Effector memory CD4-positive, alpha-beta T cell (primary cell): Measurements from ENCODE around the gene SMAD3.
A peak's percentile ranks its signal among the peaks of the same experiment; 100 is the strongest.

Source experiments
- DNase-seq, 3 donors: peaks; one replicate each; pipeline ENCODE4 v3.0.0-alpha.2; 2020
- H3K27ac ChIP-seq: 2 replicates; pipeline ENCODE4 v1.7.0; 2013; ENCODE audit warnings: mild to moderate bottlenecking, low read length, moderate library complexity; ENCODE audit not compliant: insufficient read depth, poor library complexity, severe bottlenecking
- H3K27me3 ChIP-seq: replicated peaks from 2 replicates; pipeline ENCODE4 v1.7.0; 2013; ENCODE audit warnings: mild to moderate bottlenecking, low read length; ENCODE audit not compliant: insufficient read depth, control insufficient read depth, poor library complexity, severe bottlenecking
- H3K36me3 ChIP-seq: 2 replicates; pipeline ENCODE4 v1.7.0; 2013; ENCODE audit warnings: mild to moderate bottlenecking, low read length, moderate library complexity; ENCODE audit not compliant: control insufficient read depth, insufficient read depth
- H3K4me1 ChIP-seq: 2 replicates; pipeline ENCODE4 v1.7.0; 2013; ENCODE audit warnings: low read length, mild to moderate bottlenecking; ENCODE audit not compliant: control insufficient read depth, insufficient read depth, poor library complexity, severe bottlenecking
- H3K4me3 ChIP-seq: 2 replicates; pipeline ENCODE4 v1.7.0; 2013; ENCODE audit warnings: low read length, low read depth, mild to moderate bottlenecking; ENCODE audit not compliant: insufficient read depth, poor library complexity, severe bottlenecking
- H3K9me3 ChIP-seq: 2 replicates; pipeline ENCODE4 v1.7.0; 2013; ENCODE audit warnings: mild to moderate bottlenecking, low read length, moderate library complexity; ENCODE audit not compliant: control insufficient read depth

SMAD3 gene

DNA sequence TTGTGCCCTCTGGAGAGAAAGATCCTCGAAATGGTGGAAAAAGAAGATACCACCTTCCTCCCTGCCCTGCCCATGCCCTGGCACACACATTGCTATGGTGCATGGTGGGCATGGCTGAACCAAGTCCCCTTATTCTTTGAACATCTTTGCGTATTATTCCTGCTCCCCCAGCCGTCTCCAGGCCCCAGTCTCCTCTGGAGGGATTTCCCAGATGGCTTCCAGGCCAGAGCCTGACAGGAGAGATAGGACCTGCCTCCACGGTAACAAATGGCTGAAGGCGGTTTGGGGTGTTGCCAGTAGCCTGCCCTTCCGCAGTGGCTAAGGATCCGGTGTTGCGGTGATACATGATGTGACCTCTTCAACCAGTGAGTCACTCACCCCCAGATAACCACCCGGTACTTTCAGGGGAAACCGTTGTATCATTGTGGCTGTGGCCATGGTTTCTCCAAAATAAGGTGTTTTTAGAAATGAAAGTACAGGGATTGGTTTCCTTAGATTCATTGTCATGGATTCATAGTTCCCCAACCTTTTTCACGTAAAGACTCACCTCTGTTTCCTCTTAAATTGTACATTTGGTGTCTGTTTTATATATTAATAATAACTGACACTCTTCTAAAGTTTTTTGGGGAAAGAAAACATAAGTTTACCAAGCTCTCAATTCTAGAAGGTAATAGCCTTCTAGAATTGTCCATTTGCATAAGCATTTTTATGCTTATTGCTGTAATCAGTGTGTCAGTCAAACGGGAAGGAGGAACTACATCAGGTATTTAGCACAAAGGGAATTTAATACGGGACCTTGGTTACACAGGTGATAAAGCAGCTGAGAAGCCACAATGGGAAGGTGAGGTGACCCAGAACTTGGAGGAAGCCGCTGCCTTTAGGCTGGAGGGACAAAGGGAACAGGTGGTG, 25.9 kb downstream of the SMAD3 start:
- H3K36me3 ChIP-seq: peaks cover 6% of the 10 kb centered on the region
- H3K27ac ChIP-seq: peak overlapping the region; percentile 89
- no peaks in the 10 kb centered on the region for H3K27me3 ChIP-seq
- peak overlapping the region; percentile 15 for H3K4me3 ChIP-seq
- DNase-seq: peak; percentile 71 to 79 (median 75)
- no peaks in the 10 kb centered on the region for H3K9me3 ChIP-seq
- peaks cover 66% of the 10 kb centered on the region for H3K4me1 ChIP-seq

DNA sequence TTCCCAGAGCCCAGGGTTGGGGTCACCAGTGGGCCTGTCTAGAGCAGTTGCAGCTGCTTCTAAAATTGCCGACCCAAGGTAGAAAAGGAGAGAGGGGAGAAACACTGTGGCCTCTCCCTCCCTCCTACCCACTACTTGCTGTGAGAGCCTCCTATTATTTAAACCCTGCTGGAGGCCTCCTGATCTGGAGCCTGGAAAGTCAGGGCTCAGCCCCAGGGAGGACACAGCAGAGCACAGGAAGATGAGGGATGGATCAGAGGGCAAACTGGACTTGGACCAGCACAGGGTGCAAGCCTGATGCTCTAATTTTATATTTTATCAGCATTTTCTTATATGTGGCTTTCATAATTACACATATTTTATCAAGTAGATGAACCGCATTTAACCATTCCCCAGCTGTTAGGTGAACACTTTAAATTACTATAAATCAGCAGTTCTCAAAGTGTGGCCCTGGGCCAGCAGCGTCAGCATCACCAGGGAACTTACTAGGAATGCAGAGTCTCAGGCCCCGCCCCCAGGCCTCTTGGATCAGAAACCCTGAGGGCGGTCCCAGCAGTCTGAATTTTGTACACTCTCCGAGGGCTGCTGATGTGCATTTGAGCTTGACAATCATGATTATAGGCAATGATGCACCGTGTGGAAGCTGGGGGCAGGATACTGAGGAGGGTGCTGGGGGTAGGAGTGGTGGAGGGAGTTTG, 26.7 kb downstream of the SMAD3 start:
- Histone ChIP-seq H3K4me3 (no peak overlapping the region), H3K27me3 (no peaks in the 10 kb centered on the region), H3K4me1 (peaks cover 63% of the 10 kb centered on the region), H3K27ac (peak overlapping the region; percentile 89), H3K9me3 (no peaks in the 10 kb centered on the region), H3K36me3 (peaks cover 6% of the 10 kb centered on the region)
- no peak for DNase-seq

DNA sequence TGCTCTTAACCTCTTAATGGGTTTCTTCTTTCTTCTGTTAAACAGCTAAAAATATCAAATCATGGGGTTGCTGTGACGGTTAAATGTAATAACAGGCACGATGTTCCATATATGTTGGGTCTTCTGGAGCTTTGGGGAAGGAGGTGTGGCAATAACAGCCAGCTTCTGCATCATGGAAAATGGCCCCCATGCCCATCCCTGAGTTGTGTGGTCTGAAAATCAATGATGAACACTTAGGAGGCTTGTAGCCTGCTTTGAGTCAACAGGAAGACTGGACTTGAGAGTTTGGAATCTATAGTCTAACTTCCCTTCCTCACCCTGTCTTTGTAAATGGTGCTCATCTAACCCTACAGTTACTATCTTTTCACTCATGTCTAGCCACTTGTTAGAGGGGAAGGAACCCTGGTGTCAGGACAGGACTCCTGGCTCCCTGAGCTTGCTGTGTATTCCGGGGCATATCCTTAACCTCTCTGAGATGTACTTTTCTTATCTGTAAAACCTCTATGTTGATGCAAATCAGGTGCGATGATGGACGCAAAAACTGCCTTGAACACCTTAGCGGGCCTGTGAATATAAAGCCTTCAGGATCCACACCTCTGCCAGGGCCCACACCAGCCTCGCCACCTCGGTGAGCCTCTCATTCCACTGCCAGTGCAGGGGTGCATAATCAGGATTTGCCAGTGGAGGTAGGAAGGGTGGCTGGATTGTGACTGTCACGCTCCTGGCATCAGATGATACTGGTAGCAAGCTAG, 27.5 kb downstream of the SMAD3 start:
- H3K9me3 ChIP-seq: no peaks in the 10 kb centered on the region
- no peaks in the 10 kb centered on the region for H3K27me3 ChIP-seq
- no peak for DNase-seq
- peak overlapping the region; percentile 89 for H3K27ac ChIP-seq
- no peak overlapping the region for H3K4me3 ChIP-seq
- H3K4me1 ChIP-seq: peaks cover 63% of the 10 kb centered on the region
- H3K36me3 ChIP-seq: peaks cover 6% of the 10 kb centered on the region

DNA sequence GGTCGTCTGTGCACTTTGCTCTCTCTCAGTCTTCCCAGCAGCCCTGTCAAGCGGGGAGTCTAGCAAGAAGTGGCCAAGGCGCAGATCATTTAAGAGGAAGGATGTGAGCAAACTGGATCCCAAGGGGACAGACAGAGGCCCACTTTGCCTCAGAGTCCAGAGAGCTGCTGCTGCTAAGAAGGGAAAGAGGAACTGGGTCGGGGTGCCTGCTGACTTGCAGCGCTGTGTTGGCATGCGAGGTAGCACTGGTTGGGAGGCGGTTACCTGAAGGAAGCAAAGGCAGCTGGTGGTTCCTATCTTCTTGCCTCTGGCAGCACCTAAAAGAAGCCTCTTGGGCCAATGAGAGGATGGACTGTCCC, 28.1 kb downstream of the SMAD3 start:
- H3K36me3 ChIP-seq: peaks cover 6% of the 10 kb centered on the region
- H3K9me3 ChIP-seq: no peaks in the 10 kb centered on the region
- H3K27ac ChIP-seq: no peak overlapping the region
- no peak for DNase-seq
- no peak overlapping the region for H3K4me3 ChIP-seq
- H3K4me1 ChIP-seq: peaks cover 64% of the 10 kb centered on the region
- no peaks in the 10 kb centered on the region for H3K27me3 ChIP-seq

DNA sequence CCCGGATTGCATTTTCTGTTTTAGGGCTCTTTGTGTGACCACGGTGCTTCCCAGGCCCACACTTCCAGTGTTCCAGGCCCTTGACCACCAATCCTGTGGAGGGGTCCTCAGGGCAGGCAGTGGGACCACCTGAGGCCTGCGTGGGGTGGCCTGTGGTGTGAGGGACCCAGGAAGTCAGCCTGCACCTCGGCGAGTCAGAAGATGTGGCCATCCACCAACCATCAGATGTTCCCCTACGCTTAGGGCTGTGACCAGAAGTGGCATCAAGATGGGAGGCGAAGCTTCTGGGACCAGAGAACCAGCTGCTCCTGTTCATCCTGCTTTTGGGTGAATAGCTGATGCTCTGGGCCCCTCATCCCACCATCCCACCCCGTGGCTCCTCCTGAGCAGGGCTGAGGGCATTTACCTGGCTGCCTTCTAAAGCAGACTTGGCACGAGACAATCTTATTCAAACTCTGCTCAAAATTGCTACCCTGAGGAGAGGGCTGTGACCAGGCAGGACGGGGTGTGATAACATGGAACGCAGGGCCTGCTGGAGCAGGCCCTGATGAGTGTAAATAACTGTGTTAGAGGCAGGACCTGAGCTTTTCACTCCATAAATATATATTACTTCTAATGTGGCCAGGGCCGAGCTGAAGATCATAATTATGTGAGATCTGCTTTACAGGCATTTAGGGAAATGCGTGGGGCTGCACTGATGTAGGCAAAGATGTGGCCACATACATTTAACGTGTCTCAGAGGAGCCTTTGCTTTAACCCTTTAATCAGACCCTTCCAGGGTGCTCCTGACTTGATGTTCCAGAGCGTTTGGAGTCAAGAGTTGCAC, 28.8 kb downstream of the SMAD3 start:
- DNase-seq: no peak
- Histone ChIP-seq H3K4me1 (peaks cover 71% of the 10 kb centered on the region), H3K4me3 (no peak overlapping the region), H3K27me3 (no peaks in the 10 kb centered on the region), H3K27ac (no peak overlapping the region), H3K36me3 (peaks cover 6% of the 10 kb centered on the region), H3K9me3 (no peaks in the 10 kb centered on the region)

DNA sequence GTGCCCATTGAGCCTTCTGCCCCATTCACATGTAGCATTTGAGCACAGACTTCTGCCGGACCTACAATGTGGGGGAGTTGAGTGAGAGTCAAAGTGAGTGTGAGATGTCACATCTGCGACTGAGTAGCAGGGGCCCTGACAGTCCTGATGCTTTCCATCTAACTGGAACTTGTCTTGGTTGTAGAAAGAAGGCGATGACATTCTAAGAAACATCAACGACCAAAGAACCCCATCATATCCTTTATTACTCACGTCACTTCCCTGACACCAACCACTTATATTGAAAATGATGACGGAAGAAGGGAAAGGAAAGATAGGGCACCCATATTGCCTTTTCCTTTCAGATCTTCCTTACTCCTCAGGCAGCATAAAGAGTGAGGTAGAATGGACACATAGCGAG, 30.5 kb downstream of the SMAD3 start:
- H3K36me3 ChIP-seq: peaks cover 6% of the 10 kb centered on the region
- H3K27ac ChIP-seq: no peak overlapping the region
- H3K27me3 ChIP-seq: no peaks in the 10 kb centered on the region
- H3K4me1 ChIP-seq: peaks cover 72% of the 10 kb centered on the region
- no peaks in the 10 kb centered on the region for H3K9me3 ChIP-seq
- DNase-seq: no peak
- H3K4me3 ChIP-seq: no peak overlapping the region

DNA sequence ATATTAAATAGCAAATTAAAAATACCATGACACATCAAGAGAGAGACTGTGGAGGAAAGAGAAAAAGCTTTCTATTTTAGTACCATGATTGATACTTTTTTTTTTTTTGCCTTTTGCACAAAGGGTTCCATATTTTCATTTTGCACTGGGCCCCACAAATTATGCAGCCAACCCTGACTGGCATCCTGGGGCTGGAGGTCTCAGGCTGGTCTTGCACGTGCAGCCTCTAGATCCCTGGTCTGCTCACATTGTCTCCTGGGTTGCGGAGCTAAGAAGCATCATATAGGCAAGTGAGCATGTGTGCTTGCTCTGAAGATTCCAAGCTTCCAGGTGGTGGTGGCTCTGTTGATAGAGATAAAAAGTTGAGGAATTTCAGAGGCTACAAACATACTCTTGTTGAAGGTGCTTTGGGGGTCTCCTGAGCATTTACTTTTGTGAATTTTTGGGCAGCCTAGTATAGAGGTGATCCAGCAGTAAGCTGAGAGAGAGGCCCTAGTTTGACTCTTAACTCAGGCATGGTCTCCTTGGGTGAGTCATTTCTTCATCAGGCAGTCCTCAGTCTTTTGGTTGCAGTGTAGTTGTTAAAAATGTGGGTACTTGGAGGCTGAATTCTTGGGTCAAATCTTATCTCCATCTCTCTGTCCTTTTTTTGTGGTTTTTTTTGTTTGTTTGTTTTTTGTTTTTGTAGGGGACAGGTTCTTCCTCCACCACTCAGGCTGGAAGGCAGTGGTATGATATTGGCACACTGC, 31.3 kb downstream of the SMAD3 start:
- H3K9me3 ChIP-seq: no peaks in the 10 kb centered on the region
- no peak for DNase-seq
- no peak overlapping the region for H3K4me3 ChIP-seq
- H3K4me1 ChIP-seq: peaks cover 73% of the 10 kb centered on the region
- H3K36me3 ChIP-seq: peaks cover 6% of the 10 kb centered on the region
- H3K27ac ChIP-seq: peak overlapping the region; percentile 82
- H3K27me3 ChIP-seq: no peaks in the 10 kb centered on the region

DNA sequence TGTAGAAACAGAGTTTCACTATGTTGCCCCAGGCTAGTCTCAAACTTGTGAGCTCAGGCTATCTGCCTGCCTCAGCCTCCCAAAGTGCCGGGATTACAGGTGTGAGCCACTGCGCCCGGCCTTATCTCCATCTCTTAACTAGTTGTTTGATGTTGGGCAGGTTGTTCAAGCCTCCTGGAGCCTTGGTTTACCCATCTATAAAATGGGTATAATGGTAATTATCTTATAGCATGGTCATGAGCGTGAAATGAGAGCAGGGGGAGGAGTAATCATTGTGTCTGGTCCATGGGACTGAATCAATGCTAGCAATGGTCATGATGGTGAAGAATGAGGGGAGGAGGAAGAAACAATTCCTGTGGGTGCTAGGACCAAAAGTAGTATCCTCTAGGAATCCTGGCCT, 32.0 kb downstream of the SMAD3 start:
- Histone ChIP-seq H3K4me3 (peak overlapping the region; percentile 44), H3K27me3 (no peaks in the 10 kb centered on the region), H3K4me1 (peaks cover 73% of the 10 kb centered on the region), H3K9me3 (no peaks in the 10 kb centered on the region), H3K27ac (peak overlapping the region; percentile 82), H3K36me3 (peaks cover 6% of the 10 kb centered on the region)
- DNase-seq: no peak
